Lung (tissue), 12 donors: ENCODE measurements around the gene MAP3K20. TPM values are rescaled to one million over a fixed set of nuclear protein-coding genes. Genes with fewer than 3 reads are reported as not detected.

ENCODE experiments used
- ATAC-seq: fragments of 200-7000 bp; cut with Tn5 transposase; one replicate; pipeline ENCODE4 v1.9.1; 2020; ENCODE audit warnings: moderate number of reproducible peaks; ENCODE audit not compliant: insufficient read depth, low FRiP score
- DNase-seq, 3 donors: peaks; one replicate each; pipeline ENCODE4 v3.0.0-alpha.2; 2013 to 2017
- H3K27ac ChIP-seq, 2 donors: one replicate each; pipeline ENCODE4 v1.5.1; 2013; ENCODE audit warnings: mild to moderate bottlenecking in 2 of 2, moderate library complexity in 2 of 2, control low read depth in 1 of 2, inconsistent platforms in 1 of 2, low read depth in 1 of 2, low read length in 1 of 2
- H3K27me3 ChIP-seq, 3 donors: one replicate each; pipeline ENCODE4 v1.5.1; 2013; ENCODE audit warnings: low read length in 2 of 3; ENCODE audit not compliant: control insufficient read depth in 3 of 3, insufficient read depth in 3 of 3
- H3K36me3 ChIP-seq, 4 donors: one replicate each; pipeline ENCODE4 v1.5.1; 2013; ENCODE audit warnings: low read length in 4 of 4, mild to moderate bottlenecking in 1 of 4, moderate library complexity in 1 of 4; ENCODE audit not compliant: control insufficient read depth in 4 of 4, insufficient read depth in 4 of 4
- H3K4me1 ChIP-seq, 5 donors: one replicate each; pipeline ENCODE4 v1.5.1; 2013; ENCODE audit warnings: low read length in 5 of 5, mild to moderate bottlenecking in 2 of 5, moderate library complexity in 1 of 5; ENCODE audit not compliant: control insufficient read depth in 5 of 5, insufficient read depth in 5 of 5
- H3K4me3 ChIP-seq: one replicate; pipeline ENCODE4 v1.5.1; 2013; ENCODE audit warnings: mild to moderate bottlenecking, control low read depth, moderate library complexity
- H3K9ac ChIP-seq, 2 donors: one replicate each; pipeline ENCODE4 v1.5.1; 2013; ENCODE audit warnings: low read length in 2 of 2, control low read depth in 1 of 2; ENCODE audit not compliant: insufficient read depth in 1 of 2
- H3K9me3 ChIP-seq, 4 donors: one replicate each; pipeline ENCODE4 v1.5.1; 2013; ENCODE audit warnings: low read length in 3 of 4, mild to moderate bottlenecking in 1 of 4, moderate library complexity in 1 of 4; ENCODE audit not compliant: control insufficient read depth in 4 of 4, insufficient read depth in 3 of 4
- CTCF ChIP-seq: IDR thresholded peaks from 2 replicates; pipeline ENCODE4 v1.5.1; 2012; ENCODE audit warnings: mild to moderate bottlenecking; ENCODE audit errors: control extremely low read depth, extremely low read depth
- WGBS, 2 donors: extraction: QIAGEN DNeasy Blood & Tissue Kit; methylation state at CpG; one replicate each; pipeline ENCODE4 v1.1.7; 2013; 5-methylcytosine and 5-hydroxymethylcytosine counted together
- polyA plus RNA-seq, 2 donors: library from polyadenylated mRNA; stranded (reverse); fragments of 200-250 nt; gene quantifications; one replicate each; pipeline ENCODE4 v1.2.1, GENCODE V29; 2013
- total RNA-seq, 2 donors: library from RNA; depleted of rRNA in 1 of 2; stranded (reverse); fragments of >200 nt in 1 of 2; gene quantifications; one replicate each; pipeline ENCODE4 v1.2.1, GENCODE V29; 2014 to 2021
- donor health status: control.
- donor health status: control.
- donor health status: Bipolar disorder and iron deficiency.
- donor health status: healthy.
- donor health status: DM: yes; HTN: yes; CAD: no.

MAP3K20 gene
- total and polyA plus RNA-seq, 4 donors: 13.4 to 71.6 (median 31.6) TPM

GRCh38 chr2:173130496-173131465 is 55.1 kb downstream of the MAP3K20 start:
- Histone ChIP-seq H3K9me3 (no peaks in the 10 kb centered on the region), H3K4me3 (no peak overlapping the region), H3K36me3 (no peaks in the 10 kb centered on the region), H3K4me1 (peaks cover 0 to 19% (median 0%) of the 10 kb centered on the region in 5 donors), H3K27ac (no peak overlapping the region), H3K9ac (no peak overlapping the region), H3K27me3 (no peaks in the 10 kb centered on the region)
- DNase-seq: peak in 1 of 3 donors; percentile 27
- WGBS, 2 donors: 54 to 74% methylated on average over 6 of the region's 6 CpGs
- no peak for TF ChIP-seq CTCF
- ATAC-seq: no peak

- no peaks in the 10 kb centered on the region for H3K27me3 ChIP-seq
- H3K4me3 ChIP-seq: no peak overlapping the region
- peaks cover 0 to 27% (median 0%) of the 10 kb centered on the region in 5 donors for H3K4me1 ChIP-seq
- no peak overlapping the region for H3K9ac ChIP-seq
- no peaks in the 10 kb centered on the region for H3K9me3 ChIP-seq
- no peak for DNase-seq
- no peak for ATAC-seq
- no peak overlapping the region for H3K27ac ChIP-seq
- no peak for TF ChIP-seq CTCF
- no peaks in the 10 kb centered on the region for H3K36me3 ChIP-seq
- WGBS, 2 donors: 78 to 93% methylated on average over 1 of the region's 1 CpG
Measured at GRCh38 chr2:173132531-173132930, 56.9 kb downstream of the MAP3K20 start.

- DNase-seq: no peak
- Histone ChIP-seq H3K27ac (no peak overlapping the region), H3K27me3 (no peaks in the 10 kb centered on the region), H3K9ac (no peak overlapping the region), H3K4me1 (peaks cover 0 to 31% (median 0%) of the 10 kb centered on the region in 5 donors), H3K36me3 (no peaks in the 10 kb centered on the region), H3K9me3 (no peaks in the 10 kb centered on the region), H3K4me3 (no peak overlapping the region)
- TF ChIP-seq CTCF: no peak
- ATAC-seq: no peak
- WGBS, 2 donors: 35 to 68% methylated on average over 4 of the region's 4 CpGs
Measured at GRCh38 chr2:173134703-173135102, 59.1 kb downstream of the MAP3K20 start.
